ENCODE results near the gene TLE6. TPM values are rescaled to one million over a fixed set of nuclear protein-coding genes. Genes with fewer than 3 reads are reported as not detected.

TLE6 gene
- total RNA-seq, 1 donor from 2014 or later: 0.11 TPM

GRCh38 chr19:3013263-3013725, 35.9 kb downstream of the TLE6 start:
- Mint-ChIP-seq H3K4me1 (ENCODE audit: low read depth, unreplicated experiment) (no peaks in the 10 kb centered on the region), H3K4me3 (ENCODE audit: unreplicated experiment) (no peak overlapping the region), H3K27ac (ENCODE audit: unreplicated experiment) (no peak overlapping the region), H3K36me3 (ENCODE audit: low read depth, unreplicated experiment) (no peaks in the 10 kb centered on the region), H3K27me3 (ENCODE audit: low read depth, unreplicated experiment) (peaks cover 67% of the 10 kb centered on the region), H3K9me3 (ENCODE audit: unreplicated experiment) (peaks cover 2% of the 10 kb centered on the region)
- Histone ChIP-seq H3K9ac (ENCODE audit: low read length) (no peak overlapping the region), H3K27ac (ENCODE audit: low read depth, low read length) (no peak overlapping the region), H3K4me3 (ENCODE audit: insufficient read depth, low read depth, low read length) (no peak overlapping the region), H3K4me1 (ENCODE audit: insufficient read depth, low read length) (no peaks in the 10 kb centered on the region), H3K36me3 (ENCODE audit: insufficient read depth, low read length) (no peaks in the 10 kb centered on the region), H2AFZ (ENCODE audit: low read depth, low read length) (no peak overlapping the region), H3K79me2 (ENCODE audit: insufficient read depth, low read length) (no peaks in the 10 kb centered on the region), H4K20me1 (ENCODE audit: insufficient read depth, low read length) (no peaks in the 10 kb centered on the region), H3K27me3 (ENCODE audit: insufficient read depth, low read length) (peaks cover 9% of the 10 kb centered on the region), H3K9me3 (ENCODE audit: insufficient read depth, low read depth, low read length) (no peaks in the 10 kb centered on the region), H3K4me2 (ENCODE audit: low read length) (no peak overlapping the region)
- DNase-seq (ENCODE audit: low read depth): no peak
- no peak for TF ChIP-seq CTCF (IDR thresholded peaks at IDR 0.05; ENCODE audit: insufficient read depth, low read depth, low read length)
- no peak for TF ChIP-seq EZH2 (IDR thresholded peaks at IDR 0.05; ENCODE audit: insufficient read depth, low read length)
- no peak for FAIRE-seq

GRCh38 chr19:3014135-3014534, 36.8 kb downstream of the TLE6 start:
- no peaks in the 10 kb centered on the region for H3K36me3 Mint-ChIP-seq (ENCODE audit: low read depth, unreplicated experiment)
- no peak overlapping the region for H3K4me3 Mint-ChIP-seq (ENCODE audit: unreplicated experiment)

More at GRCh38 chr19:3014135-3014534, 36.8 kb downstream of the TLE6 start:
- TF ChIP-seq EZH2 (IDR thresholded peaks at IDR 0.05; ENCODE audit: insufficient read depth, low read length) (no peak), CTCF (IDR thresholded peaks at IDR 0.05; ENCODE audit: insufficient read depth, low read depth, low read length) (no peak)
- Histone ChIP-seq H3K36me3 (ENCODE audit: insufficient read depth, low read length) (no peaks in the 10 kb centered on the region), H3K27me3 (ENCODE audit: insufficient read depth, low read length) (peaks cover 9% of the 10 kb centered on the region), H3K4me2 (ENCODE audit: low read length) (no peak overlapping the region), H2AFZ (ENCODE audit: low read depth, low read length) (no peak overlapping the region), H3K4me3 (ENCODE audit: insufficient read depth, low read depth, low read length) (no peak overlapping the region), H3K9me3 (ENCODE audit: insufficient read depth, low read depth, low read length) (no peaks in the 10 kb centered on the region), H3K4me1 (ENCODE audit: insufficient read depth, low read length) (no peaks in the 10 kb centered on the region), H3K9ac (ENCODE audit: low read length) (no peak overlapping the region), H3K79me2 (ENCODE audit: insufficient read depth, low read length) (no peaks in the 10 kb centered on the region), H4K20me1 (ENCODE audit: insufficient read depth, low read length) (no peaks in the 10 kb centered on the region), H3K27ac (ENCODE audit: low read depth, low read length) (no peak overlapping the region)
- Mint-ChIP-seq H3K27ac (ENCODE audit: unreplicated experiment) (no peak overlapping the region), H3K9me3 (ENCODE audit: unreplicated experiment) (peaks cover 2% of the 10 kb centered on the region), H3K4me1 (ENCODE audit: low read depth, unreplicated experiment) (no peaks in the 10 kb centered on the region), H3K27me3 (ENCODE audit: low read depth, unreplicated experiment) (peaks cover 64% of the 10 kb centered on the region)
- no peak for FAIRE-seq
- no peak for DNase-seq (ENCODE audit: low read depth)

Measured in astrocyte (in vitro differentiated cells and primary cell).